Measurements from ENCODE around the gene PTGFR.

DNA sequence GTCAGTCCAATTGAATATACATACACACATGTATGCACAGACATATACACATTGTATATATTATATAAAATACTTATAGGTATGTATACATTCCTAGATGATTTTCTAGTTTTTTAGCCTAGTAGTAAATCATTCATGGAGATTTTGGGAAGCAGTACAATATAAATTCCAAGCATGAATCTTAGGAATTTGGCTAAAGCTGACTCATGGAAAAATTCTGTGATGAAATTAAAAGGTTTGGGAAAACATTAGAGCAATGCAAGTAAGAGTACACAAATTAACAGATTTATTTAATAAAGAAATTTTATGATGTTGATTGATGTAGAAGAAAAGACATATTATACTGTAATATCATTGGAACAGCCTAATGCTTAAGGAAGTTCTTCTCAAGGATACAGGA is 43.7 kb upstream of the PTGFR start:
- TF ChIP-seq, protein P1, sequence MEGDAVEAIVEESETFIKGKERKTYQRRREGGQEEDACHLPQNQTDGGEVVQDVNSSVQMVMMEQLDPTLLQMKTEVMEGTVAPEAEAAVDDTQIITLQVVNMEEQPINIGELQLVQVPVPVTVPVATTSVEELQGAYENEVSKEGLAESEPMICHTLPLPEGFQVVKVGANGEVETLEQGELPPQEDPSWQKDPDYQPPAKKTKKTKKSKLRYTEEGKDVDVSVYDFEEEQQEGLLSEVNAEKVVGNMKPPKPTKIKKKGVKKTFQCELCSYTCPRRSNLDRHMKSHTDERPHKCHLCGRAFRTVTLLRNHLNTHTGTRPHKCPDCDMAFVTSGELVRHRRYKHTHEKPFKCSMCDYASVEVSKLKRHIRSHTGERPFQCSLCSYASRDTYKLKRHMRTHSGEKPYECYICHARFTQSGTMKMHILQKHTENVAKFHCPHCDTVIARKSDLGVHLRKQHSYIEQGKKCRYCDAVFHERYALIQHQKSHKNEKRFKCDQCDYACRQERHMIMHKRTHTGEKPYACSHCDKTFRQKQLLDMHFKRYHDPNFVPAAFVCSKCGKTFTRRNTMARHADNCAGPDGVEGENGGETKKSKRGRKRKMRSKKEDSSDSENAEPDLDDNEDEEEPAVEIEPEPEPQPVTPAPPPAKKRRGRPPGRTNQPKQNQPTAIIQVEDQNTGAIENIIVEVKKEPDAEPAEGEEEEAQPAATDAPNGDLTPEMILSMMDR (IDR thresholded peaks at IDR 0.05), result no peak
- TF ChIP-seq POLR2AphosphoS5 (IDR thresholded peaks at IDR 0.05) (no peak), POLR2A (IDR thresholded peaks at IDR 0.05) (no peak), EP300 (IDR thresholded peaks at IDR 0.05) (no peak)
